GM10847 (cell line): ENCODE data around the gene ARL5A.

Experiments used
- POLR2A ChIP-seq: IDR thresholded peaks from 2 replicates; pipeline ENCODE4 v1.6.1; 2011; ENCODE audit not compliant: insufficient read length; ENCODE audit errors: extremely low read depth

The ARL5A gene

DNA sequence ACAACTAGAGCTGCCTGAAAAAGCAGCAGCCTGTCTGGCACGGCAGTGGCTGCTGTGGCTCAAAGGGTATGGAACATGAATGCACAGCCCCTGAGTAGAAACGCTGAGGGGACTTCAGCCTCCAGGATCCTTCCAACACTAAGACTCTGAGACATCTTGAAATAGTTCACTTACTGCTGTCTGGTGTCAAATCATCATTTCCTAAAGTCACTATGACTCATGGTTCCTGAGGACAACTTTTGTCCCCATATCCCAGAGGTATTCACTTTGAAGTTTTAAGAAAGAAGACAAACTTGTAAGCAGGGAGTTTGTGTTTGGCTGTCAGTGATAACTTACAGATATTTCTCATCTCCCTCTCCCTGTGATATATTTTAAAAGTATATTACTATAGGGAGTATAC, 60.7 kb downstream of the ARL5A start:
- TF ChIP-seq POLR2A: no peak

GRCh38 chr2:151766437-151767153, 61.6 kb downstream of the ARL5A start:
- no peak for TF ChIP-seq POLR2A

- no peak for TF ChIP-seq POLR2A
Measured at GRCh38 chr2:151765760-151766410, 62.3 kb downstream of the ARL5A start.

DNA sequence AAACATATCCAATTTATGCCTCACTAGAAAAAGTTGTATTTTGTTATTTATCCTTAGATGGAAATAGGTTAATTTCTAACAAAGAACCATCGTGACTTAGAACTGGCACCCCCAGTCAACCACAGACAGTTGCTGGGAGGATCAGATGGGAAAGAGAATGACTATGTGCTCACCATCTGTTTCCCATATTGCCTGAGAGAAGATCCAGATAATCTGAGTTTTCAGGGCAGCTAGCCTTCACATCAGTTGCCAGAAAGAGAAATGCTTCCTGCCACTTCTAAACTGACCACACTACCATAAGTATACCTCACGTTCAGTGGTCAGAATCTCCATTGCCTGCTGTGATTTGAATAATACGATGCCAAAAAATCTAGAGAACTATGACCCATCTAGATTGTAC, 65.5 kb downstream of the ARL5A start:
- no peak for TF ChIP-seq POLR2A

- TF ChIP-seq POLR2A: no peak
Measured at GRCh38 chr2:151761687-151762086, 66.5 kb downstream of the ARL5A start.

DNA sequence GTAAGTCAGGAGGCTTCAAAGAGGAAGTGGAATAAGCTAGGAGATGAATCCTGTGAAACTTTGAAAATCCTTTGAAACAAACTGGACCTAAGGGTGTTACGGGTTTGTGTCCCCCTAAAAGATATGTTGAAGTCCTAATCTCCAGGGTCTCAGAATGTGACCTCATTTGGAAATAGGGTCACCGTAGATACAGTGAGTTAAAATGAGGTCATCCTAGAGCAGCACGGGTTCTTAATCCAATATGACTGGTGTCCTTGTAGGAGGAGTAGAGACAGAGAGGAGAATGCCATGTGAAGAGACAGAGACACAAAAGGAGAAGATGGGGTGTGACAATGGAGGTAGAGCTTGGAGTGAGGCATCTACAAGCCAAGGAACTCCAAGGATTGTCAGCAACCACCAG, 67.0 kb downstream of the ARL5A start:
- no peak for TF ChIP-seq POLR2A

GRCh38 chr2:151760139-151760650, 68.0 kb downstream of the ARL5A start:
- no peak for TF ChIP-seq POLR2A

GRCh38 chr2:151758744-151759143, 69.5 kb downstream of the ARL5A start:
- no peak for TF ChIP-seq POLR2A

GRCh38 chr2:151757861-151758260, 70.4 kb downstream of the ARL5A start:
- no peak for TF ChIP-seq POLR2A

- no peak for TF ChIP-seq POLR2A
Measured at GRCh38 chr2:151756820-151757219, 71.4 kb downstream of the ARL5A start.

DNA sequence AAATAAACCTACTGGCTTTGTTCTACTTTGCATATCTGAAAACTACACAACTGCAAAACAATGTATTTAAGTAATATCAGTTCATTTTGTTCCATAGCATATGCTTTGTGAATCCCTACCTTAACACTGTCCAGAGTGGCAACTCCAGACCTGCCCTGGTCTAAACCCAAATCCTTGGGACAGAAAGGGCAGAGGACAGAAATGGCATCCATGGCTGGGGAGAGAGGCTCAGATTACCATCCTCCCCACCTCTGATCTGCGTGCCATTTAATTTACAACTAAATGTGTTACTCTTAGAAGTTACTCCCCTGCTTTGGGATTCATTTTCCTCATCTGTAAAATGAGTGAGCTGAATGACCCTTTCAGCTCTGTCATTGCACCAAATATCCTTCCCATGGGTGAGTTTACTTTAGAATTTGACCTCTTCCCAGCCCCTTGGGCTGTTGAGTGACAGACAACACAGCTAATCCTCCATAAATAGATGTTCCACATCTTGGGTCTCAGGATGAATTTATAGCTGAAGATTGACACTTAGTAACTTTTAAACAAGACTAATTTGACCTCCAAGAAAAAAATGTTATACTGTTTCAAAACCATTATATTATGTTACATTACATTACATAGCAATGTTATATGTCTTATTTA, 73.8 kb downstream of the ARL5A start:
- no peak for TF ChIP-seq POLR2A

DNA sequence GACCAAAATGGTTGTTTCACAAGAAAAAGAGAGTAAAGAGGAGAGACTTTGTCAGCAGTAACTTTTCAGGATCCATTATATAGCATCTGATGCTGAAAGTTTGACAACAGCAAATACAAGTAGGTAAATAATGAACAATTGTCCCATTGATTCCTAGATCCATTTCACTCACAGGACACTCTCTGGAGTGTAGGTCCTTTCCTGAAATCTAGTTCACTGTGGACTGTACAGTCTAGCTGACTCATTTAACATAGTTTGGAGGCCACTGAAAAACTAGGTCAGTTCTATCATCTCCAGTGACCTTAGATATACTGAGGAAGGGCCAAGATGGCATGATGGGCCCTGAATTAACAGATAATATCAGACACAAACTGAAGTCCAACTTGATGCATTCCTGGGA, 74.7 kb downstream of the ARL5A start:
- no peak for TF ChIP-seq POLR2A
